ENCODE data around the gene FSTL4. TPM values are rescaled to one million over a fixed set of nuclear protein-coding genes. Genes with fewer than 3 reads are reported as not detected.
A peak's percentile ranks its signal among the peaks of the same experiment; 100 is the strongest.

FSTL4 gene
- polyA plus RNA-seq, 1 donor from 2014 or later = not detected

GRCh38 chr5:133246053-133246370 is 366.3 kb downstream of the FSTL4 start:
- Mint-ChIP-seq H3K27me3 (peaks cover 2% of the 10 kb centered on the region), H3K4me1 (peaks cover 0 to 16% (median 0%) of the 10 kb centered on the region in 3 donors), H3K27ac (peak overlapping the region in 1 of 3 donors; percentile 23), H3K4me3 (no peak overlapping the region), H3K9me3 (no peaks in the 10 kb centered on the region), H3K36me3 (no peaks in the 10 kb centered on the region)

GRCh38 chr5:133245191-133246052 is 366.9 kb downstream of the FSTL4 start:
- no peaks in the 10 kb centered on the region for H3K36me3 Mint-ChIP-seq
- H3K9me3 Mint-ChIP-seq = no peaks in the 10 kb centered on the region
- peaks cover 2% of the 10 kb centered on the region for H3K27me3 Mint-ChIP-seq
- H3K27ac Mint-ChIP-seq = no peak overlapping the region
- H3K4me3 Mint-ChIP-seq = no peak overlapping the region
- peaks cover 0 to 16% (median 0%) of the 10 kb centered on the region in 3 donors for H3K4me1 Mint-ChIP-seq

GRCh38 chr5:133244242-133244641 is 368.1 kb downstream of the FSTL4 start:
- peaks cover 0 to 17% (median 0%) of the 10 kb centered on the region in 3 donors for H3K4me1 Mint-ChIP-seq
- no peak overlapping the region for H3K4me3 Mint-ChIP-seq
- H3K27me3 Mint-ChIP-seq = peaks cover 2% of the 10 kb centered on the region
- H3K36me3 Mint-ChIP-seq = no peaks in the 10 kb centered on the region
- H3K27ac Mint-ChIP-seq = no peak overlapping the region
- no peaks in the 10 kb centered on the region for H3K9me3 Mint-ChIP-seq

GRCh38 chr5:133243196-133243595 is 369.1 kb downstream of the FSTL4 start:
- Mint-ChIP-seq H3K4me1 (peaks cover 0 to 17% (median 0%) of the 10 kb centered on the region in 3 donors), H3K27ac (no peak overlapping the region), H3K4me3 (no peak overlapping the region), H3K36me3 (no peaks in the 10 kb centered on the region), H3K27me3 (no peaks in the 10 kb centered on the region), H3K9me3 (no peaks in the 10 kb centered on the region)

GRCh38 chr5:133242221-133242835 is 370.0 kb downstream of the FSTL4 start:
- Mint-ChIP-seq H3K9me3 (no peaks in the 10 kb centered on the region), H3K4me3 (peak overlapping the region in 1 of 4 donors; percentile 22), H3K27ac (no peak overlapping the region), H3K4me1 (peaks cover 0 to 17% (median 0%) of the 10 kb centered on the region in 3 donors), H3K36me3 (no peaks in the 10 kb centered on the region), H3K27me3 (no peaks in the 10 kb centered on the region)

GRCh38 chr5:133241179-133242092 is 370.9 kb downstream of the FSTL4 start:
- Mint-ChIP-seq H3K4me1 (peaks cover 0 to 17% (median 0%) of the 10 kb centered on the region in 3 donors), H3K27ac (no peak overlapping the region), H3K36me3 (no peaks in the 10 kb centered on the region), H3K4me3 (peak overlapping the region in 1 of 4 donors; percentile 12), H3K27me3 (peaks cover 3% of the 10 kb centered on the region), H3K9me3 (no peaks in the 10 kb centered on the region)

- Mint-ChIP-seq H3K27ac (no peak overlapping the region), H3K4me1 (peaks cover 0 to 17% (median 0%) of the 10 kb centered on the region in 3 donors), H3K36me3 (no peaks in the 10 kb centered on the region), H3K4me3 (no peak overlapping the region), H3K27me3 (peaks cover 4% of the 10 kb centered on the region), H3K9me3 (no peaks in the 10 kb centered on the region)
These were observed 371.8 kb downstream of the FSTL4 start for GRCh38 chr5:133240425-133241091.

GRCh38 chr5:133238426-133239205 is 373.7 kb downstream of the FSTL4 start:
- Mint-ChIP-seq H3K9me3 (no peaks in the 10 kb centered on the region), H3K36me3 (no peaks in the 10 kb centered on the region), H3K27me3 (peaks cover 4% of the 10 kb centered on the region), H3K27ac (no peak overlapping the region), H3K4me3 (no peak overlapping the region), H3K4me1 (peaks cover 0 to 11% (median 0%) of the 10 kb centered on the region in 3 donors)

GRCh38 chr5:133236976-133237375 is 375.4 kb downstream of the FSTL4 start:
- Mint-ChIP-seq H3K4me1 (peaks cover 0 to 7% (median 0%) of the 10 kb centered on the region in 3 donors), H3K27ac (no peak overlapping the region), H3K27me3 (peaks cover 4% of the 10 kb centered on the region), H3K9me3 (no peaks in the 10 kb centered on the region), H3K4me3 (no peak overlapping the region), H3K36me3 (no peaks in the 10 kb centered on the region)

GRCh38 chr5:133236541-133236951 is 375.8 kb downstream of the FSTL4 start:
- Mint-ChIP-seq H3K27me3 (peaks cover 4% of the 10 kb centered on the region), H3K4me1 (peaks cover 0 to 5% (median 0%) of the 10 kb centered on the region in 3 donors)

GRCh38 chr5:133235696-133236426 is 376.5 kb downstream of the FSTL4 start:
- Mint-ChIP-seq H3K27me3 (peaks cover 4% of the 10 kb centered on the region), H3K9me3 (no peaks in the 10 kb centered on the region)

More at GRCh38 chr5:133236541-133236951, 375.8 kb downstream of the FSTL4 start:
- Mint-ChIP-seq H3K27ac (no peak overlapping the region), H3K36me3 (no peaks in the 10 kb centered on the region), H3K4me3 (no peak overlapping the region), H3K9me3 (no peaks in the 10 kb centered on the region)

GRCh38 chr5:133234911-133235310 is 377.4 kb downstream of the FSTL4 start:
- Mint-ChIP-seq H3K27ac (no peak overlapping the region), H3K27me3 (peaks cover 7% of the 10 kb centered on the region), H3K4me3 (no peak overlapping the region), H3K4me1 (peaks cover 0 to under 1% (median 0%) of the 10 kb centered on the region in 3 donors), H3K36me3 (peaks cover 3% of the 10 kb centered on the region), H3K9me3 (no peaks in the 10 kb centered on the region)

More at GRCh38 chr5:133235696-133236426, 376.5 kb downstream of the FSTL4 start:
- peaks cover 0 to 1% (median 0%) of the 10 kb centered on the region in 3 donors for H3K4me1 Mint-ChIP-seq
- no peak overlapping the region for H3K4me3 Mint-ChIP-seq
- H3K27ac Mint-ChIP-seq = peak overlapping the region in 1 of 3 donors; percentile 35
- H3K36me3 Mint-ChIP-seq = no peaks in the 10 kb centered on the region

GRCh38 chr5:133234273-133234672 is 378.1 kb downstream of the FSTL4 start:
- no peak overlapping the region for H3K27ac Mint-ChIP-seq
- peaks cover 3% of the 10 kb centered on the region for H3K36me3 Mint-ChIP-seq
- H3K27me3 Mint-ChIP-seq = peaks cover 7% of the 10 kb centered on the region
- H3K4me3 Mint-ChIP-seq = no peak overlapping the region
- H3K9me3 Mint-ChIP-seq = no peaks in the 10 kb centered on the region
- H3K4me1 Mint-ChIP-seq = no peaks in the 10 kb centered on the region
